WTC11 (cell line): ENCODE data around the gene NOTCH2.
"Not testable (repeated sequence)": the region's sequence is repeated elsewhere in the genome, so short reads cannot be mapped to it uniquely, and the experiment has no call there.

Source experiments
- AFF4 ChIP-seq: sonication (generic); formaldehyde crosslinking; IDR thresholded peaks from 2 replicates; pipeline ENCODE4 v1.8.1; 2023; ENCODE audit warnings: mild to moderate bottlenecking, missing genetic modification reagents, borderline replicate concordance
- CTCF ChIP-seq: fragments of 200-600 bp; IDR thresholded peaks from 2 replicates; pipeline ENCODE4 v1.8.0; 2022; ENCODE audit warnings: antibody characterized with exemption
- SP1 ChIP-seq: sonication (generic); formaldehyde crosslinking; conservative IDR thresholded peaks from 2 replicates; pipeline ENCODE4 v1.8.1; 2022; ENCODE audit warnings: missing genetic modification reagents
- USF2 ChIP-seq: sonication (generic); formaldehyde crosslinking; IDR thresholded peaks from 2 replicates; pipeline ENCODE4 v1.8.1; 2023; ENCODE audit warnings: mild to moderate bottlenecking, missing genetic modification reagents, moderate library complexity

- not testable (repeated sequence) for TF ChIP-seq AFF4 (CRISPR knock-in tag); SP1 (CRISPR knock-in tag); CTCF; USF2 (CRISPR knock-in tag)
These were observed 41.5 kb upstream of the NOTCH2 start for GRCh38 chr1:120111008-120111407.
